ENCODE data around the gene NUDT22.
A peak's percentile ranks its signal among the peaks of the same experiment; 100 is the strongest.
"Not testable (repeated sequence)": the region's sequence is repeated elsewhere in the genome, so short reads cannot be mapped to it uniquely, and the experiment has no call there.

NUDT22 gene

GRCh38 chr11:64241491-64242374 lies 15.7 kb downstream of the NUDT22 start:
- no peak for DNase-seq (ENCODE audit: low read depth in 2 of 2)

- no peak for DNase-seq (ENCODE audit: low read depth in 2 of 2)
Measured at GRCh38 chr11:64243236-64243854, 17.3 kb downstream of the NUDT22 start.

- DNase-seq (ENCODE audit: low read depth in 2 of 2) = no peak
Measured at GRCh38 chr11:64244107-64244506, 18.0 kb downstream of the NUDT22 start.

- DNase-seq (ENCODE audit: low read depth in 2 of 2) = no peak
Measured at GRCh38 chr11:64244966-64245365, 18.9 kb downstream of the NUDT22 start.

- no peak for DNase-seq (ENCODE audit: low read depth in 2 of 2)
Measured at GRCh38 chr11:64245401-64245796, 19.3 kb downstream of the NUDT22 start.

- peak; percentile 68 to 73 for DNase-seq (ENCODE audit: low read depth in 2 of 2)
Measured at GRCh38 chr11:64245797-64246620, 19.9 kb downstream of the NUDT22 start.

GRCh38 chr11:64246621-64246870 lies 20.5 kb downstream of the NUDT22 start:
- not testable (repeated sequence) for DNase-seq (ENCODE audit: low read depth in 2 of 2)

- peak; percentile 64 to 83 for DNase-seq (ENCODE audit: low read depth in 2 of 2)
Measured at GRCh38 chr11:64246871-64247728, 21.0 kb downstream of the NUDT22 start, which contains the start of gene PPP1R14B. PPP1R14B (minus strand) TSS chr11:64246943; CDS start chr11:64246673, 270 bp downstream.

- DNase-seq (ENCODE audit: low read depth in 2 of 2) = no peak
Measured at GRCh38 chr11:64247729-64248531, 21.9 kb downstream of the NUDT22 start.

GRCh38 chr11:64248578-64248977 lies 22.5 kb downstream of the NUDT22 start:
- DNase-seq (ENCODE audit: low read depth in 2 of 2) = no peak

- DNase-seq (ENCODE audit: low read depth in 2 of 2) = no peak
Measured at GRCh38 chr11:64249038-64249437, 23.0 kb downstream of the NUDT22 start.

GRCh38 chr11:64249563-64250414 lies 23.7 kb downstream of the NUDT22 start:
- no peak for DNase-seq (ENCODE audit: low read depth in 2 of 2)

GRCh38 chr11:64250415-64251015 lies 24.4 kb downstream of the NUDT22 start:
- no peak for DNase-seq (ENCODE audit: low read depth in 2 of 2)

GRCh38 chr11:64251016-64251752 lies 25.1 kb downstream of the NUDT22 start, which contains the start of gene PLCB3:
PLCB3 (plus strand) TSS chr11:64251530; CDS start chr11:64251650, 120 bp downstream.
- peak in 1 of 2 experiments; percentile 40 for DNase-seq (ENCODE audit: low read depth in 2 of 2)

GRCh38 chr11:64251753-64252002 lies 25.6 kb downstream of the NUDT22 start:
- DNase-seq (ENCODE audit: low read depth in 2 of 2) = no peak

- DNase-seq (ENCODE audit: low read depth in 2 of 2) = no peak
Measured at GRCh38 chr11:64252003-64252872, 26.2 kb downstream of the NUDT22 start.

GRCh38 chr11:64253043-64253442 lies 27.0 kb downstream of the NUDT22 start:
- DNase-seq (ENCODE audit: low read depth in 2 of 2) = no peak

GRCh38 chr11:64253481-64253880 lies 27.4 kb downstream of the NUDT22 start:
- DNase-seq (ENCODE audit: low read depth in 2 of 2) = no peak

Data from stimulated activated CD4-positive, alpha-beta T cell treated with anti-CD3 and anti-CD28 coated beads, Interleukin-12 subunit alpha, Interleukin-12 subunit beta, amount 100 ng/mL, for 24 hours (primary cell).